WTC11 (cell line): Measurements from ENCODE around the gene ABLIM2.

Experiments used
- CREB1 ChIP-seq: sonication (generic); formaldehyde crosslinking; IDR thresholded peaks from 2 replicates; pipeline ENCODE4 v1.8.0; 2023; ENCODE audit warnings: mild to moderate bottlenecking, missing genetic modification reagents
- CTCF ChIP-seq: fragments of 200-600 bp; IDR thresholded peaks from 2 replicates; pipeline ENCODE4 v1.8.0; 2022; ENCODE audit warnings: antibody characterized with exemption
- NFE2L1 ChIP-seq: sonication (generic); formaldehyde crosslinking; IDR thresholded peaks from 2 replicates; pipeline ENCODE4 v1.8.1; 2023; ENCODE audit warnings: missing genetic modification reagents
- TEAD4 ChIP-seq: sonication (generic); formaldehyde crosslinking; IDR thresholded peaks from 2 replicates; pipeline ENCODE4 v1.8.0; 2022; ENCODE audit warnings: mild to moderate bottlenecking, missing genetic modification reagents
- ZBTB43 ChIP-seq: sonication (generic); formaldehyde crosslinking; IDR thresholded peaks from 2 replicates; pipeline ENCODE4 v1.8.1; 2023; ENCODE audit warnings: mild to moderate bottlenecking, missing genetic modification reagents
- TF ChIP-seq, protein P1 (sequence below): sonication (generic); formaldehyde crosslinking; IDR thresholded peaks from 2 replicates; pipeline ENCODE4 v1.8.0; 2022; ENCODE audit warnings: mild to moderate bottlenecking, missing genetic modification reagents

GRCh38 chr4:8148159-8148558, 10.5 kb downstream of the ABLIM2 start:
- TF ChIP-seq ZBTB43 (CRISPR knock-in tag) (no peak), CTCF (no peak), CREB1 (CRISPR knock-in tag) (no peak), TEAD4 (CRISPR knock-in tag) (no peak), NFE2L1 (CRISPR knock-in tag) (no peak)
- TF ChIP-seq, protein P1, sequence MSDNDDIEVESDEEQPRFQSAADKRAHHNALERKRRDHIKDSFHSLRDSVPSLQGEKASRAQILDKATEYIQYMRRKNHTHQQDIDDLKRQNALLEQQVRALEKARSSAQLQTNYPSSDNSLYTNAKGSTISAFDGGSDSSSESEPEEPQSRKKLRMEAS (CRISPR knock-in tag): no peak
